ENCODE results near the gene COL11A2.
"Not testable (repeated sequence)": the region's sequence is repeated elsewhere in the genome, so short reads cannot be mapped to it uniquely, and the experiment has no call there.

Gene COL11A2

DNA sequence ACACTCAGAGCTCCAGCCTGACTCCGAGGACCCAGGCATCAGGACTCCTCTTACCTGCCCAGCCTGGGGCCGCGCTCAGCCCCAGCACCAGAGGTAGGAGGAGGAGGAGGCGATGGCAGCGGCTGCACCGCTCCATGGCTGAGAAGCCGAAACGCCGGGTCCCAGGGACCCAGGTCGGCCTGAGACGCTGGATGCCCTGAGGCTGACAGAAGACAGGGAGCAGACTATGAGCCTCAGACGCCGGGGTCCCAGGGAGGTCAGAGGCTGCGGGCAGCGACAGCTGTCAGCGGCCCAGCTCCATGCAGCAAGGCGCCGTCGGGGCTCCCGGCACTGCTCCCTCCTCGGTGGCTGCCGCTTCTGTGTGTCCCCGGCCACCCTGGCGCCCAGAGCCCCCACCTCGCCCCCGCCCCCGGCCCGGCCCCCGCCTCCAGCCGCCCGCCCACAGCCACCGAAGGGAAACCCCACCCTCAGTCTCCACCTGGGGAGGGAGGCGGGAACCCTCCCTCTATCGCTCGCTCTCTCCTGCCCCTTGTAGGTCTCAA, at the start of gene COL11A2:
COL11A2 (minus strand) TSS at position 363 of the 542 bp plus-strand sequence; CDS start at position 136, 227 bp downstream.
- no peak for DNase-seq

DNA sequence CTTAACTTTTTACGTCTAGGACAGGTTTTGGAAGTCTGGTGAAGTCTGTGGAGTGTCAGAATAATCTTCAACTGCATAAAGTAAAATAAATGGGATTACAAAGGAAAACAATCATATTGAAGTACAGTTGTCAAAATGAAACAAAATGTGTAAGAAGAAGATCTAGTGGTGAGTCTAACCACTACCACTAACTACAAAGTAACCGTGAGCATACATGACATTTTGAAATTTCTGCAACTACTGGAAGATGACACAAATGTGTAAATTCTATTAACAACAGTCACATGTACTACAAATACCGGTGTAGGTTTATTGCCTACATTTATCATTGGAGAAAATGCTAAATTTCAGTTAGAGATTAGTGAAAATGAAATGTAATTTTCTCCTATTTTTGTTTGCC, 49.7 kb upstream of the COL11A2 start:
- peak; percentile 72 for DNase-seq

DNA sequence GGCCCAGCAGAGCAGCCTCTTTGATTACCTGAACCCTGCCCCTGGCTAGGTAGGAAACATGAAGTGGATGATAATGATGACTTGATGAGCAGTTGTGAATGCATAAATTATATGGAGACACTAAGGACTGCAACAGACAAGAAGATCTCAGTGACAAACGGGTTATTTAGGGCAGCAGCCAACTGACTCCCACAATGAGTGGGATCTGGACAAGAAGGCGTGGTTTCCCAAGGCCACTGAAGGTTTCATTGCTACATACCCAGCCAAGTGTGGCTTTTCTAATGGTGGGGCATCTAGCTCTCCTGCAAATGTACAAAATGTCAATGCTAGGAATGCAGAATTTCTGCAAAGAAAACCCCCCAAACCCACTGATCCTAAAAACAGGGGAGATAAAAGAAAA, 45.5 kb upstream of the COL11A2 start:
- no peak for DNase-seq

DNA sequence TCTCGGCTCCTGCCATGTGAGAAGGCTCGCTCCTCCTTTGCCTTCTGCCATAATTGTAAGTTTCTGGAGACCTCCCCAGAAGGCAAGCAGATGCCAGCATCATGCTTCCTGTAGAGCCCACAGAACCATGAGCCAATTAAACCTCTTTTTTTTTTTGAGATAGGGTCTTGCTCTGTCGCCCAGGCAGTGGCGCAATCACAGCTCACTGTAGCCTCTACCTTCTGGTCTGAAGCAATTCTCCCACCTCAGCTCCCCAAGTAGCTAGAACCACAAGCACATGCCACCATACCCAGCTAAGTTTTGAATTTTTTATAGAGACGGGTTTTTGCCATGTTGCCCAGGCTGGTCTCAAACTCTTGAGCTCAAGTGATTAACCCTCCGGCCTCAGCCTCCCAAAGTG, 44.6 kb upstream of the COL11A2 start:
- no peak for DNase-seq

DNA sequence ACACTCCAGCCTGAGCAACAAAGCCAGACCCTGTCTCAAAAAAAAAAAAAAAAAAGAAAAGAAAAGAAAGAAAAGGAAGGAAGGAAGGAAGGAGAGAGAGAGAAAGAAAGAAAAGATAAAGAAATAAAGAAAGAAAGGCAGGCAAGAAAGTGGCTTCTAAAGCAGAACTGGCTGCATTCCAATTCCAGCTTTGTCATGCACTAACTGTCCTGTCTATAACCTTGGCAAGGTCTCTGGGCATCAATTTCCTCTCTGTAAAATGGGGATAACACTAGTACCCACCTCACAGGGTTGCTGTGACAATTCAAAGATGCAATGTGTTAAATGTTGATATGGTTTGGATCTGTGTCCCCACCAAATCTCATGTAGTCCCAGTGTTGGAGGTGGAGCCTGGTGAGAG, 44.1 kb upstream of the COL11A2 start:
- DNase-seq: no peak

DNA sequence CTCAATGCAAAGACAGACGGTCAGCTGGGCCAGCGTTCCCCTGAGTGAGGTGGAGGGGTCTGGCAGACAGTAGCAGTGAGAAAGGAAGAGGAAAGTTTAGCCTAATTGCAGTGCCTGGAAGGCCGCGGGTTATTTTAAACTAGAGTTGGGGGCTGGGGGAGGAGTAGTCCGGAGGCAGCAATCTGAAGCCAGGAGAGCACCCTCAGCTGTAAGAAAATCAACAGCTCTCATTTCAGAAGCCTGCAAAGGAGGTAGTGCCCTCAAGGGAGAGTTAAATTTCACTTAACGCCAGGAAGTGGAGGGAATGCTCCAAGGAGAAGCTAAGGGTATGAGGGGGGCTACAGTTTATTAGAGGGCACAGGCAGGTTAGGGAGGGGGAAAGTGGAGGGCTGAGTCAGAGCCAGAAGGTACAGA, 43.0 kb upstream of the COL11A2 start:
- no peak for DNase-seq

DNA sequence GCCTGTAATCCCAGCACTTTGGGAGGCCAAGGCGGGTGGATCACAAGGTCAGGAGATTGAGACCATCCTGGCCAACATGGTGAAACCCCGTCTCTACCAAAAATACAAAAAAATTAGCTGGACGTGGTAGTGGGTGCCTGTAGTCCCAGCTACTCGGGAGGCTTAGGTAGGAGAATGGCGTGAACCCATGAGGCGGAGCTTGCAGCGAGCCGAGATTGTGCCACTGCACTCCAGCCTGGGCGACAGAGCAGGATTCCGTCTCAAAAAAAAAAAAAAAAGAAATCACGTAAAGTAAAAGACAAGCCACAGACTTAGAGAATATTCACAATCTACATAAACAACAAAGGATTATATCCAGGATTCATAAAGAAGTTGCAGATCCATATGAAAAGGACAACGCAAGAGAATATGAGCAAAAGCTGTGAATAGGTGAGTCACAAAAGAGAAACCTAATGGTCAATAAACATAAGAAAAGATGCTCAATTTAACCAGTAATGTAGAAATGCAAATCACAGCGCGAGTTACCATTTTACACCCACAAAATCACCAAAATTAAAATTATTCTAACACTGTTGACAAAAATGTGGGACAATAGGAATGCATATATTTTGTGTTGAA, 34.3 kb upstream of the COL11A2 start:
- DNase-seq: not testable (repeated sequence)

DNA sequence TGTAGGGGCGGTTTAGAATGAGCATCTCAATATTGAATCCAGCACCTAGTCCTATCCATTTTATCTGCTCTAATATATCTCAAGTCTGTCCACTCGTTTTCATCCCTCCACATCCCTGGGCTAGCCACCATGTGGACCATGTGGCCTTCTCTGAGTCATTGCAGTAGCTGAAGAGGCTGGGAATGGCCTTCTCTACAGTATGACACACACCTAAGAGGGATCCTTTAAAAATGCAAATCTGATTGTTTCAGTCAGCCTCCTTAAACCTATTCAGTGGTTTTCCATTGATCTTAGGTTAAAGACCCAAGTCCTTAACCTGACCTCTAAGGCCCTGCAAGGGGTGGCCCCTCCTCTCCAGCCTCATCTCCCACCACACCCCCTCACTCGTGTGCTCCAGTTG, 25.4 kb upstream of the COL11A2 start:
- no peak for DNase-seq

DNA sequence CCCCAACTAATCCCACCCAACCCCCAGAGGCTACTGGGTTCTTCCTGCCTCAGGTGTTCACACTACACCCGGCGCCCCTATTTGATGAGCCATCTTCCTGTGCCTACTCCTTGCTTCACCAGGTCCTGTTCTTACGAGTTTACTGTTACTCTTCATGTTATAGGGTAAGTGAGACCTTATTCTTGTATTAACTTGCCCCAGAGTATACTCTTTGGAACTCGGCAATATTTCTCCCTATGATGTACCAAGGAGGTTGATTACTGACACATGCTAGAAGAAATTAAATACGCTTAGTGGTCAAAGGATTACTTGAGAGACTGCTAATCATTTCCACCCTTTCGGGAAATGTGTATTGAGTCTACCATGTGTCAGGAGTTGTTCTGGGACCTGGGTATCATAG, 25.0 kb upstream of the COL11A2 start:
- DNase-seq: no peak

DNA sequence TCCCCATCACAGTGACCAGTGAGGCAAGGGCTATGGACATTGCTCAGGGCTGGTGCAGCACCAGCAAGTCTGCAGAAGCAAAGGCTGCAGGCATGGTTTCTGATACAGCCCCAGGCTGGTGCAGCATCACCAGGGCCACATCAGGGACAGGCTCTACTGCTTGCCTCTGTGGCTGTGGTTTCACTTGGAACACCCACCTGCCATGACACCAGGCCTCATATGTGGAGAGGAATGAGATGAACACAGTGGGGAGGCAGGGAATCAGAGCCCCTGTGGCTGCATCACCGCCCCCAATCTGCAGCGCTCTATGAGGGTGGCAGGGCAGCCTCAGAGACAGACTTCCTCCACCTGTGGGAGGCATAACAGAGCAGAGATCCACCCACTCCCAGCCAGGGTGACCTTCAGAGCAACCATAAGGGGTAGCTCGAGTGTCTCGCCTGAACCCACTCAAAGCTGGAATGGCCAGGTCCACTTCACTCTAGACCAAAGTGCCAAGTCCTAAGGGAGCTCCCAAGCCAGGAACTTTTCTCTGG, 23.9 kb upstream of the COL11A2 start:
- DNase-seq: no peak

DNA sequence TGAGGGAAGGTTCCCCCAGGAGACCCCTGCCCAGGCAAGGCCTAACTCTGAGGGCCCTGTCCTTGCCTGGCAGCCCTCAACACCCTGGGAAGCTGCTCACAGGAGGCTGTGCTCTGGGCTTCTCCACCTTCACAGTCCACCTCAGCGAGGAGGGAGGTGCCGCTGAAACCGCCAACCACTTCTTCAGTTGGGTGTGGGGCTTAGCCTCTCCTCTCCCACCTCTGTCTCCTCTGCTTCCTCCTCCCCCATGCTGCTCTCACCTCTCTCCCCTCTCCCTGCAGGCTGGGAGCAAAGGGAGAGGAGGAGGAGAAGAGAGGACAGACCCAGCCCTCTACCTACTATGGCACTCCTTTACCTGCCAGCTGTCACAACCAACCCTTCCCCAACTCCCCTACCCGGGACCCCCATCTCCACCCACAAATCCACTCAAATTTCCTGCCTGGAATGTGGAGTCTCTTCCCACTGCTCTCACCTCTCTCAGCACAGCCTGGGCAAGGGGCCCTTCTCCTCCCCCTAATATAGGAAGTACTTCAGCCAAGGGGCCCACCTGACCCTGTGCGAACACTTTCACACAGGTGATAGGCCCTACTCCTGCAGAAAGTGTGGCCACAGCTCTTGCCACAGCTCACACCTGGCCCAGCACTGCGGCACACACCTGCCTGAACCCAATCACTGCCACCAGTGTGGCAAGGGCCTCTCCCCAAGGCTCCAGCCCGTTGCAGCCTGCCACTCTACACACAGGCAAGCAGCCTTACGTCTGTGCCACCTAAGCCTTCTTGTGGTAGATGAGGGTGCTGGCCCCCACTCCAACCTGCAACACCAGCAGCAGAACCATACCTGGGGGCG, 23.2 kb upstream of the COL11A2 start:
- DNase-seq: no peak

DNA sequence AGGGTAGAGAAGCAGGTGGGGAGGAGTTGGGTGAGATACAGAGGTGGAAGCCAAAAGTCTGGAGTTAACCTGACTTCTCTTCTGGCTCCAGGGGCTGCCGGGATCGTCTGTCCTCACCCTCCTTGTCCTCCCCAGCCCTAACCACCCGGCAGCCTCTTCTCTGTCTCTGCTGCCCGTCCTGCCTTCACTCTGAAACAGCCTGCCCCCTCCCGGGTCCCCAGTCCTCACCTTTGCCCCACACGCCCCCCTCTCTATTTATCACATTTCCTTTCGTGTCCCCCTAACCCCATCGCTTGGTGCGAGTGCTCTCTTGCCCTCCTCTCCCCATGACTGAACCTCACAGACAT, 21.7 kb upstream of the COL11A2 start:
- DNase-seq: no peak

DNA sequence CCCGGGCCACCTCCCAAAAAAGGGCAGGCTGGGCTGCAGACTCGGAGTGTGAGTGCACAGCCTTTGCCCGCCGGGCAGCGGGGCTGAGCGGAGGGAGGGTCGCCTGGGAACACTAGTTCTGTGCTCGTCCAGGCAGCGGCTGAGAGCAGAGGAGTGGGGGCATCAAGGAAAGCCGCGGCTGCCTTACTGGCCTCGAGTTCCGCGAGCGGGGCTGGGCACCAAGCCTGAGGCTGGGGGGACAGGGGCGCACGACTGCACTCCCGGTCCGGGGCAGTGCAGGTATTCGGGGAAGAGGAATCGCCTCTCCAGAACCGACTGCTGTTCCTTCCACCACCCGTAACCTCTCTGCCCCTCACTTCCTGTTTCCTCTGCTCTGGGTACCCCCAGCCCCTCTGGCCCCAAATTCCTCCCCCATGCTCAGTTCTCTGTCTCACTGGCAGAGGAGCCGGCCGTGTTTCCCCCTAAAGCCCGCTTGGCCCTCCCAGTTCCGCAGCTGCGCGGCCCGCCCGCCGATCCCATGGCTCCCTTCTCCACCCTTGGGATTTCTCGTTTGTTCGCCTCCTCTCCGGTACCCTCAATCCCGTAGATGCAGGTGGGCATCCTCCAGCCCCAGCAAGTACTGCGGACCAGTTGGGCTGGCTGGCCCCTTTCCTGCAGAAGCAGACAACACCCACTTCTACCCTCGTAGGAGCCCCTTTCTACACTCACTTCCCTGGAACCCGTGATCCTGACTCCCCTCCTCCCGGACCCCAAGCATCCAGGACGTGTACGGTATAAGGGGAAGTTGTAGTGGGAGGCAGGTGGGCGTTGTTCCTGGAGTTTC, 21.1 kb upstream of the COL11A2 start:
- DNase-seq: no peak

DNA sequence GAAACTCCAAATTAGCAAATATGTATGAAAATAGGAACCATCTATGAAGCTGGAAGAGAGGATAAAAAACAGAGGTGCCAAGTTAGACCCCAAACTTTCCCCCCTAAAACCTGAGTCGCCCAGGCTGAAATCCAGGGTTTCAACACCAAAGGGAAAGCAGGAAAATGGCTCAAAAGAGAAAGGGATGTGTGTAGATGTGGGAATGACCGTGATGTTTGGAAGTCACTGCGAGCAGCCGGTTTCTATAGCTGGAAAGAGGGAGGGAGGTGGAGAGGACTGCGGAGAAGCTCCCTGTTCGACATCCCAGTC, 20.5 kb upstream of the COL11A2 start:
- DNase-seq: no peak

DNA sequence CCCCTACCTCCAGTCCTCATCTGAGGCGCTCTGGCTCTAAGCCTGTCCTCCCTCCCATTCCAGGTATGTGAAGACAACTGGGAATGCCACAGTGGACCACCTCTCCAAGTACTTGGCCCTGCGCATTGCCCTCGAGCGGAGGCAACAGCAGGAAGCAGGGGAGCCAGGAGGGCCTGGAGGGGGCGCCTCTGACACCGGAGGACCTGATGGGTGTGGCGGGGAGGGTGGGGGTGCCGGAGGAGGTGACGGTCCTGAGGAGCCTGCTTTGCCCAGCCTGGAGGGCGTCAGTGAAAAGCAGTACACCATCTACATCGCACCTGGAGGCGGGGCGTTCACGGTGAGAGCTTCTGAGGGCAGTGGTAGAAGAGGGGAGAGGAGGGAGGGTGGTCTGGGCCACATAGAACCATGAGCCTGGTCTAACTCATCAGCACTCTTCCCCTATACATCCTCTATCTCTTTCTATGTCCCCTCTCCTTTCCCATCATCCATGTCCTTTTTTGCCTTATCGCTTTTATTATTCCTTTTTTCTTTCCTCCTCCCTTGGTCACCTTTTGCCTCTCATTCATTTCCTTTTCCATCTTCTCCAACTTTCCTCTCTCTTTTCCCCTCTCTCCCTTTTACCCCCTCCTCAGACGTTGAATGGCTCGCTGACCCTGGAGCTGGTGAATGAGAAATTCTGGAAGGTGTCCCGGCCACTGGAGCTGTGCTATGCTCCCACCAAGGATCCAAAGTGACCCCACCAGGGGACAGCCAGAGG, 19.6 kb upstream of the COL11A2 start:
- DNase-seq: no peak

DNA sequence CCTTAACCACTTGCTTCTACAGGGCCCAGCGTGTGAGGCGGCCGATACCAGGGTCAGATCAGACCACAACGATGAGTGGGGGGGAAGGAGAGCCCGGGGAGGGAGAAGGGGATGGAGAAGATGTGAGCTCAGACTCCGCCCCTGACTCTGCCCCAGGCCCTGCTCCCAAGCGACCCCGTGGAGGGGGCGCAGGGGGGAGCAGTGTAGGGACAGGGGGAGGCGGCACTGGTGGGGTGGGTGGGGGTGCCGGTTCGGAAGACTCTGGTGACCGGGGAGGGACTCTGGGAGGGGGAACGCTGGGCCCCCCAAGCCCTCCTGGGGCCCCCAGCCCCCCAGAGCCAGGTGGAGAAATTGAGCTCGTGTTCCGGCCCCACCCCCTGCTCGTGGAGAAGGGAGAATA, 18.9 kb upstream of the COL11A2 start:
- DNase-seq: no peak

DNA sequence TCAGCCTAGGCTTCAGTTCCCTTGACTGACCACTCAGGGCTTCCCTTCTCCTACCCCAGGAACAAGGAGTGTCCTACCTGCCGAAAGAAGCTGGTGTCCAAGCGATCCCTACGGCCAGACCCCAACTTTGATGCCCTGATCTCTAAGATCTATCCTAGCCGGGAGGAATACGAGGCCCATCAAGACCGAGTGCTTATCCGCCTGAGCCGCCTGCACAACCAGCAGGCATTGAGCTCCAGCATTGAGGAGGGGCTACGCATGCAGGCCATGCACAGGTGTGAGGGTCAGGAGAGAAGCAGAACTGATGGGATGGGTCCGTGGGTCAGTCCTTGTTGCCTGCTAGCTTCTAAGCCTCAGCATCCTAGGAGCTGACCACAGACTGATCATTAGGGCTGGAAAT, 17.6 kb upstream of the COL11A2 start:
- no peak for DNase-seq

DNA sequence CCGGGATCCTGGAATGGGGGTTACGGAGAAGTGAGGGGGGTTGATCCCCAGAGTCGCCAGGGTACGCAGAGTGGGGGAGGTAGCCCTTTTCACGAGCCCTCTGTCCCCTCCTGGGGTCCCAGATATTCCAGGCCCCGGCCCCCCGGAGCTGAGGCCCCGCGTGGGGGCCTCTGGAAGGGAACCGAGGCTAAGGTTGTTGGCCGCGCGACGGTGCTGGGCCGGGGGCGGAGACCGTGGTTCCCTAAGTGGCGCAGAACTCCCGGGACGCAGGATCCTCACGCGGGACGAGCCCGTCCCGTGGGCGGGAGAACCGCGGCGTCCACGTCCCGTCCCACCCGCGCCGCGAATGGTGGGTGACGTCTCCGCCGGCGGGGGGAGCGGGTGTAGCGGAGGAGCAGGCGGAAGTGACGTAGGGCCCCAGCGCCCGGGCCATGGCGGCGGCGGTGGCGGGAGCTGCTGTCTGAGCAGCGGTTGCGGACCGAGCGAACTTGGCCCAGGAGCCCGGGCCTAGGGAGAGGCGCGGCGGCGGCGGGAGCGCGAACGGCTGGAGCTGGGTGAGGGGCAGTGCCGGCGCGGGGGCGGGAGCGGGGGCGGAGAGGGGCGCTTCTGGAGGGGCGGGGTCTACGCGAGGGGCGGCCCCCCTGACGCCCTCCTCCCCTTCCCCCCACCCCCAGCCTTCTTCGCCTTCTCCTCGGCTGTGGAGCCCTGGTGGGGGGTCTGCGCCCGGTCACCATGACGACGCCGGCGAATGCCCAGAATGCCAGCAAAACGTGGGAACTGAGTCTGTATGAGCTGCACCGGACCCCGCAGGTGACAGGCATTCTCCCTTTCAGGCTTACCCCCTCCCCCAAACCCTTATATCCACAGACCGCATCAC, 16.1 kb upstream of the COL11A2 start, which contains the start of gene RING1:
RING1 (plus strand) TSS at position 410 of the 877 bp plus-strand sequence; CDS start at position 733, 323 bp downstream.
- peak; percentile 87 for DNase-seq

DNA sequence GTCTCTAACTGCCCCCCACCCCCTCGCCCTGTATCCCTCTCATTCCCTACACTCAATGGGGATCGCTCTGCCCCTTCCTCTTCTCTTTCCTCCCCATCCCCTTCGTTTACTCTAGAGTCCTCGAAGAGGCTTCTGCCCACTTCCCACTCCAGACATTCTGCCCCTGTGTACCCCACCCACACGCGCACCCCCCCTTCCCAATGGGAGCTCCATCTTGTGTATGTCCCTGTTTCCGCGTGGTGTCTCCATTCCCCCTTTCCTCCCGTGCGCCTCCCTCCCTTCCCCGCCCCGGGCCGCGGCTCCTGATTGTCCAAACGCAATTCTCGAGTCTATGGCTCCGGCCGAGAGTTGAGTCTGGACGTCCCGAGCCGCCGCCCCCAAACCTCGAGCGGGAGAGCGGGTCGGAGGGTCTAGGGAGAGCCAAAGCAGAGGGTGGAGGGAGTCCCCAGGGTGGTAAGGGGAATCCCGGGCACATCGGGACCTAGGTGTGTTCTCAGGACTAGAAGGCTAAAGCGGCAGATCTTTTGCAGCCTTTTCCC, 15.4 kb upstream of the COL11A2 start:
- DNase-seq: no peak

DNA sequence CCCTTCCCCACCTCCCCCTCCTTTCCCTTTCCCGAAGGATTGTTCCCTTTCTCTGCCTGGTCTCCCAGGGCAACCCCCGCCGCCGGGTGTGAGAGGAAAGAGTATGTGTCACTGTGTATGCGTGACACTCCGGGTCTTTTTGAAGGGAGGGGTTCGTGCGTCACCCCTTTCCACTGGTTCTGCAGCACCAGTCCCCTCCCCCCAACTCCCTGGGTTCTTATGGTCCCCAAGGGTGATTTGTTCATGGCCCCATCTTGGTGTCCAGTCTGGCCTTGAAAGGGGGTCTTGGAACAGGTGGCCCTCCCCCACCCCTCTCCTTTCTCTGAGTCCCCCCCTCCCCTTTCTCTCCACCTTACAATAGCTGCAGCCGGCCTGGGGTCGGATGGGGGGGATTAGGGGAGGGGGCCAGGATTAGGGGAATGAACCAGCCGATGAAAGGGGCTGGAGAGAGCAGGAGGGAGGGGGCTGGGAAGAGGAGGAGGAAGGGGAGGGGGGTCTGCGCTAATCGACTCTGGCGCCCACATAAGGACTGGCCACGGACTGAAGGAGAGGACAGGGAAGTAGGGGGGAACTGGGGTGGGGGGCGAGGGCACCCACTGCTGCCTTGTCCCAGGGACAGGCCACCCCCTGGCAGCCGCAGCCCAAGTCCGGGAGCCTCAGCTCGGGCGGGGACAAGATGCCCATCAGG, 14.7 kb upstream of the COL11A2 start:
- DNase-seq: no peak

Data from activated CD4-positive, alpha-beta T cell treated with anti-CD3 and anti-CD28 coated beads, Interleukin-10, Interleukin-2, amounts not matched to agents 100 ng/mL and 50 ng/mL, durations not matched to agents 16 hours and 8 hours (primary cell).